GM12891 (cell line): ENCODE data around the gene EPHA2.

Experiments used
- DNase-seq: peaks from one replicate; pipeline ENCODE4 v3.0.0; 2011; ENCODE audit warnings: low spot score; ENCODE audit not compliant: insufficient read length
- FAIRE-seq: peaks from 2 replicates; lab custom pipeline; 2011; peaks lifted over from hg19 to GRCh38; lab: Jason Lieb, UNC
- PAX5 ChIP-seq: IDR thresholded peaks from 2 replicates; pipeline ENCODE4 v1.6.1; 2011; ENCODE audit warnings: low read length, moderate library complexity, mild to moderate bottlenecking; ENCODE audit not compliant: insufficient read depth, severe bottlenecking
- POLR2A ChIP-seq: IDR thresholded peaks from 2 replicates; pipeline ENCODE4 v1.6.1; 2011; ENCODE audit warnings: low read depth, low read length, control low read depth
- POLR2AphosphoS5 ChIP-seq: IDR thresholded peaks from 2 replicates; pipeline ENCODE4 v1.6.1; 2011; ENCODE audit warnings: low read depth, low read length, control low read depth
- POU2F2 ChIP-seq: IDR thresholded peaks from 2 replicates; pipeline ENCODE4 v1.6.1; 2011; ENCODE audit warnings: low read depth, mild to moderate bottlenecking, control low read depth, low read length, moderate library complexity
- SPI1 ChIP-seq: IDR thresholded peaks from 2 replicates; pipeline ENCODE4 v1.6.1; 2011; ENCODE audit warnings: low read depth, low read length, control low read depth
- TAF1 ChIP-seq: IDR thresholded peaks from 2 replicates; pipeline ENCODE4 v1.6.1; 2011; ENCODE audit warnings: low read depth, low read length, control low read depth

The EPHA2 gene

GRCh38 chr1:16087733-16088132 is 68.1 kb downstream of the EPHA2 start:
- TF ChIP-seq PAX5 (no peak), POLR2A (no peak), TAF1 (no peak), POLR2AphosphoS5 (no peak), SPI1 (no peak), POU2F2 (no peak)
- no peak for FAIRE-seq
- no peak for DNase-seq

DNA sequence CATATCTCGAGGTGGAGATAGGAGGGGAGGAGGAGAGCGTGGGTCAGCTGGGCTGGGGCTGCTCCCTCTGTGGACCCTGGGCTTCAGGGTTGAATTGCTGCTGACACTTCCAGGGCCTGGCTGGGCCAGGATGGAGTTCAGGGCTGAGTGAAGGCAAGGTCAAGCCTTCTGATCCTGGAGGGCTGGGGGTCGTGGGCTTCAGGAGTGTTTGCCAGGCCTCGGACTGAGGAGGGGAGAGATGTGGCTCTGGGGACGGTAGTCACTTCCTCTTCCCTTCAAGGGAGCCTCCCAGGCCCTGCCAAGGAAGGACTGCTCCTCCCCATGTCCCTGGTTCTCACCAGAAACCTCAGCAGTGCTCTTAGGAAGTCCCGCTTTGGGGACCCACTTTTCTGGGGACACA is 70.3 kb downstream of the EPHA2 start:
- no peak for DNase-seq
- TF ChIP-seq SPI1 (peak; percentile 42; the same call in 1 of the 2 replicates), PAX5 (no peak)
- no peak for FAIRE-seq

- FAIRE-seq (no peak), DNase-seq (no peak)
- TF ChIP-seq POLR2AphosphoS5, result no peak
Observed at GRCh38 chr1:16083486-16083885, 72.4 kb downstream of the EPHA2 start.

GRCh38 chr1:16082283-16083038 is 73.4 kb downstream of the EPHA2 start:
- DNase-seq, result peak; percentile 71
- peak; percentile 43 for FAIRE-seq
- TF ChIP-seq POLR2A (no peak), TAF1 (no peak), PAX5 (no peak), POLR2AphosphoS5 (no peak), SPI1 (no peak), POU2F2 (no peak)

DNA sequence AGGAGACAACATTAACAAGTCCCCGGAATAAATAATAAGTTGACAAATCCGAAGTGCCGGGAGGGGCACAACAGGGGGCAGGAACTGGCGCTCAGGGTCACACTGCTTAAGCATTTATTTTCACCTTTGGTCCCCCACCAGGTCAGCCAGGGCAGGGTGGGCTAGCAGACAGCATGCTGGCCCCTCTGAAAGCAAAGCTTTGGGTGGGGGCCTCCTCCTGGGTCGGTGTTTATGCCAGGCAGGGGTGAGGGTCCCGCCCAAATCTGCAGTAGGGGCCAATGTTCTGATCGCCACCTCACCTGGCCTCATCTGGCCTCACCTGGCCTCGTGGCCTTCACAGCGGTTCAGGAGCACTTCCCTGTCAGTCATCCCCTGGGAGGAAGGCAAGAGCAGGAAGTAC is 74.2 kb downstream of the EPHA2 start:
- no peak for DNase-seq
- TF ChIP-seq SPI1 (no peak), POLR2A (no peak), POU2F2 (no peak), PAX5 (no peak), TAF1 (no peak), POLR2AphosphoS5 (no peak)
- no peak for FAIRE-seq

DNA sequence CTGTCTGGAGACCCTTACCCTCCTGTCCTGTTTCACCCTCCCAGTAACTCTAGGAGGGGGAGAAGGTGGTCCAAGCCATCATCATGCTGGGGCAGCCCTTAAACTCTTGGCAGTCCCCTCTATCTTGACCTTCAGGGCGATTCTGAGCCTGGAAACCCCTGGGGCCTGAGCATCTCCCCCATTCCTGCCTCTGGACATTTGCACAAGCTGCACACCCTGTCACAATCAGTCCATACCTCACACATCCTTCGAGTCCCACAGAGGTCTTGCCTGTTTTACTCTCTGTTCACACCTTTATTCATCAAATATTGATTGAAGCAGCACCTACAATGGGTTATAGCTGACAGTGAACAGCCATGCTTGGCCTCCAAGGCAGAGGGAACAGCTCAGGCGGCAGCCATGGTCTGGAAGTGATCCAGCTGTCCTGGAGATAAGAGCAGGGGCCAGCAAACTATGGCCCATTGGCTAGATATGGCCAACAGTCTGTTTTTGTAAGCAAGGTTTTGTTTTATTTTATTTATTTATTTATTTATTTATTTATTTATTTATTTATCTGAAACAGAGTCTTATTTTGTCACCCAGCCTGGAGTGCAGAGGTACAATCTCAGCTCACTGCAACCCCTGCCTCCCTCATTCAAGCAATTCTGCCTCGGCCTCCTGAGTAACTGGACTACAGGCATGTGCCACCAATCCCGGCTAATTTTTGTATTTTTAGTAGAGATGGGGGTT is 75.3 kb downstream of the EPHA2 start:
- FAIRE-seq (no peak), DNase-seq (no peak)
- no peak for TF ChIP-seq POU2F2
- TF ChIP-seq SPI1, result no peak
- TF ChIP-seq POLR2AphosphoS5, result no peak
- no peak for TF ChIP-seq POLR2A
- no peak for TF ChIP-seq TAF1
- no peak for TF ChIP-seq PAX5

- TF ChIP-seq SPI1, result peak; percentile 71
- no peak for TF ChIP-seq POLR2A
- no peak for TF ChIP-seq TAF1
- DNase-seq, result peak; percentile 70
- peak; percentile 86 for FAIRE-seq
Observed at GRCh38 chr1:16078925-16079656, 76.8 kb downstream of the EPHA2 start.

DNA sequence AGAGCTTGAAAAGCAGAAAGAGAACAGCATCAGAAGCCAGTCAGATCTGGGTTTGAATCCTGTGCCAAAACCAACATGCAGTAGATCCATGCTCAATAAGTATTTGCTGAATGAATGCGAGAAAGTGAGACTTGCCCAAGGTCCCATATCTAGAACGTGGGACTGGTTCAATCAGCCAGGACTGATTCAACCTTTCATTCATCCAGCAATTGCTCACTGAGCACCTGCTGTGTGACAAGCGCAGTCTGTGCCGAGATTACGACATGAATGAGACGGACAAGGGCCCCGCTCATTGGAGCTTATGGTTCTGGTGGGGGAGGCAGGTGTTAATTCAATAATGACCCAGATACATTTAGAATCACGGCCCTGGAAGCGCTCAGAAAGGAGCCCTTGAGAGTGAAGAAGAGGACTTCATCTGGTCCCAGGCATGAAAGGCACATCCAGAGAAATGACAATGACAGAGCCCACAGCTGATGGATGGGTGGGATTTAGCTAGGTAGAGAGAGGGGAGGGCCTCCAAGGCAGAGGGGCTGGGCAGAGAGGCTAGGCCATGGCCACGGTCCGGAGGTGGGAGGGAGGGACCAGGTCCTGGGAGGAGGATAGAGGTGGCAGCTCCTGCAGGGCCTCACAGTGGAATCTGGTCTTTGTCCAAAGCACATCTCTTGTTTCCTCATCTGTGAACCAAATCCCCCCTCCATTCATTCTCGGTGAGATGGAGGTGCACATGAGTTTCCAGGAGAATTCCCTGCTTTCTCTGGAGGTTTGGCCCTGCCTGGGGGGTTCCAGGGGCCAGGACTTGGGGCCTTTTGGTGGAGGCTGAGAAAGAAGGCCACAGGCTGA is 78.2 kb downstream of the EPHA2 start:
- DNase-seq, result no peak
- FAIRE-seq, result no peak
- no peak for TF ChIP-seq PAX5
- TF ChIP-seq POLR2AphosphoS5, result no peak
- no peak for TF ChIP-seq POLR2A
- TF ChIP-seq SPI1, result no peak
- TF ChIP-seq TAF1, result no peak
- no peak for TF ChIP-seq POU2F2

DNA sequence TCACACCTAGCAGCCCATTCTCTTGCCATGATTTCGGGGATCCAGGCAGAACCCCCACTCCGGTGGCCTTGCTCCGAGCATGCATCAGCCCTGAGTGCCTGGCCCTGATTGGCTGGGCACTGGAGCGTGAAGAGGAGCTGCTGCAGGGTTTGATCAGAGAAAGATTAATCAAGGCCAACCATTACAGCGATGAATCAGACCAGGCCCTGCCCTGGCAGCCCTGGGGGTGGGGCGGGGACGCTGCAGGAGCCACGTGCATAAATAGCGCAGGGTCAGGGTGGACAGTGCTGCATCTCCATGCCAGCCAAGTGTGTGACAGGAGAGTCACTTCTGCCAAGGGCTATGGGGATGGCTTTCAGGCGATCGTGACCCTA is 79.0 kb downstream of the EPHA2 start:
- no peak for DNase-seq
- no peak for FAIRE-seq
- TF ChIP-seq TAF1 (no peak), POLR2A (no peak), PAX5 (no peak), SPI1 (no peak), POLR2AphosphoS5 (no peak), POU2F2 (no peak)
